ENCODE results near the gene EVPLL. TPM values are rescaled to one million over a fixed set of nuclear protein-coding genes. Genes with fewer than 3 reads are reported as not detected.
"Not testable (repeated sequence)": the region's sequence is repeated elsewhere in the genome, so short reads cannot be mapped to it uniquely, and the experiment has no call there.

Gene EVPLL
- total and polyA plus RNA-seq, 7 experiments from 2014 or later = 0.46 TPM; not detected in 6

DNA sequence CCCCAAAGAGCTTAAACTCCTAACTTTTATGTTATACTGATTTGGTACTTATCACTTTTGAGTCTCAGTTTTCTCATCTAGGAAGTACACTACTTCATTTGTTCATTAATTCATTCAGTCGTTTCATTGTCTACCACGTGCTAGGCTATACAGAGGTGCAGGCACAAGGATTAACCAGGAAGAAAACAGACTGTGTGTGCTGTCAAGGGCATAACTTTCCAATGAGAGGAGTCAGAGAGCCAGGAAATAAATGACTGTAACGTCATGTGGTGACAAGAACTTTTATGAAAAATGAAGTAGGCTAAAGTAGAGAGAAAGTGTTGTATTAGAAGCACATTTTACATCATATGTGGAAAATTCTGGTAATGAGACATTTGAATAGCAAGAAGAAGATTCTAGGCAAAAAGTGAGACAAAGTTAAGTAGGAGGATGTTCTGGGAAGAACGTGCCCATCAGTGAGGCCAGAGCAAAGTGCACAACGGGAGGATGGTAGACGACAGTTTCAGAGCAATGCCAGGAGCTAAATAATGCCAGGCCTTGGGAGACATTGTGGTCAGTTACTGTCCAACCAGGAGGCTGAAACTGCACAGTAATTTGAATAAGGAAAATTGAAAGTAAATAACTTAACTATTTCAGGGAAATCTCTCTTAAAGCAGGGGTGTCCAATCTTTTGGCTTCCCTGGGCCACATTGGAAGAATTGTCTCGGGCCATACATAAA, 24.5 kb downstream of the EVPLL start:
- H3K4me3 Mint-ChIP-seq; POLR2A ChIA-PET; H3K36me3 ChIP-seq (ENCODE audit: control insufficient read depth in 2 of 3, insufficient read depth in 3 of 3, low read length in 3 of 3); H3K36me3 Mint-ChIP-seq; H3K27ac Mint-ChIP-seq; H3K27ac ChIP-seq (ENCODE audit: low read depth, low read length); H3K4me1 ChIP-seq (ENCODE audit: control insufficient read depth in 2 of 2, insufficient read depth in 2 of 2, low read length in 2 of 2); CTCF ChIA-PET; H3K9me3 Mint-ChIP-seq; intact Hi-C loops (cut with micrococcal nuclease); H3K27me3 ChIP-seq (ENCODE audit: control insufficient read depth in 2 of 2, insufficient read depth in 2 of 2, low read length in 2 of 2); DNase-seq; H3K4me3 ChIP-seq (ENCODE audit: low read length); ATAC-seq; H3K9me3 ChIP-seq (ENCODE audit: control insufficient read depth in 2 of 3, low read length in 3 of 3); H3K4me1 Mint-ChIP-seq; H3K27me3 Mint-ChIP-seq: not testable (repeated sequence)

DNA sequence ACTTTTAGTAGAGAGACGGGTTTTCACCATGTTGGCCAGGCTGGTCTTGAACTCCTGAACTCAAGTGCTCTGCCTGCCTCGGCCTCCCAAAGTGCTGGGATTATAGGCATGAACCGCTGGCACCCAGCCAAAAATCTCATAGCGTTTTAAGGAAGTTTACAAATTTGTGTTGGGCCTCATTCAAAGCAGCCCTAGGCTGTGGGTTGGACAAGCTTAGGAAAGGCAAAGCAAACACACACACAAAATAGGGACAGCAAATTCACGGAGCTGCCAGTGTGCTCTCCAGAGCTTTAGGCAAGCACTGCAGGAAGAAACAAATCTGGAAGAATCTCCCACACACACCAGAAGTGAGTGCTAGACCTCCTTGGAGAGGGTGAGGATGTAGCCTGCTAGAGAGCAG, 25.6 kb downstream of the EVPLL start:
- POLR2A ChIA-PET; ATAC-seq; intact Hi-C loops (cut with micrococcal nuclease): not testable (repeated sequence)

DNA sequence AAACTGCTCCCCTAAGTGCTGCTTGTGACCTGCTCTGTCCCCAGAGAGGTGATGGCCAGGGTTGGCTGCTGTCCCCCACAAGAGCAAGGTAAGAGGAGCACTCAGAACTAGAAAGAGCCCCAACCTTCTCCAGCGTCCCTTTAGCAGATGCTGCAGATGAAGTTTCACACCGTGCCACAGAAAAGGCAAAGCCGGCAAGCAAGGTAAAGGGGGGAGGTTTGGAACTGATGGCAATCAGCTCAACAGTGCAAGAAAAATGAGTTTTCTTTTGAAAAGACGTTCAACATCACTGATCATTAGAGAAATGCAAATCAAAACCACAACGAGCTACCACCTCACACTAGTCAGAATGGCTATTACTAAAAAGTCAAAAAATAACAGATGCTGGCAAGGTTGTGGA, 26.0 kb downstream of the EVPLL start:
- H3K27me3 ChIP-seq (ENCODE audit: control insufficient read depth in 2 of 2, insufficient read depth in 2 of 2, low read length in 2 of 2); H3K9me3 ChIP-seq (ENCODE audit: control insufficient read depth in 2 of 3, low read length in 3 of 3); H3K27ac Mint-ChIP-seq; intact Hi-C loops (cut with micrococcal nuclease); H3K4me1 Mint-ChIP-seq; H3K36me3 Mint-ChIP-seq; ATAC-seq; H3K4me3 Mint-ChIP-seq; CTCF ChIA-PET; H3K27ac ChIP-seq (ENCODE audit: low read depth, low read length); POLR2A ChIA-PET; H3K9me3 Mint-ChIP-seq; H3K4me1 ChIP-seq (ENCODE audit: control insufficient read depth in 2 of 2, insufficient read depth in 2 of 2, low read length in 2 of 2); H3K4me3 ChIP-seq (ENCODE audit: low read length); DNase-seq; H3K36me3 ChIP-seq (ENCODE audit: control insufficient read depth in 2 of 3, insufficient read depth in 3 of 3, low read length in 3 of 3); H3K27me3 Mint-ChIP-seq: not testable (repeated sequence)

More for the DNA sequence above, 25.6 kb downstream of the EVPLL start:
- H3K36me3 Mint-ChIP-seq; H3K36me3 ChIP-seq (ENCODE audit: control insufficient read depth in 2 of 3, insufficient read depth in 3 of 3, low read length in 3 of 3); H3K27ac Mint-ChIP-seq; H3K4me1 ChIP-seq (ENCODE audit: control insufficient read depth in 2 of 2, insufficient read depth in 2 of 2, low read length in 2 of 2); H3K4me3 ChIP-seq (ENCODE audit: low read length); H3K4me1 Mint-ChIP-seq; H3K27me3 Mint-ChIP-seq; H3K27me3 ChIP-seq (ENCODE audit: control insufficient read depth in 2 of 2, insufficient read depth in 2 of 2, low read length in 2 of 2); H3K4me3 Mint-ChIP-seq; H3K27ac ChIP-seq (ENCODE audit: low read depth, low read length); DNase-seq; CTCF ChIA-PET; H3K9me3 ChIP-seq (ENCODE audit: control insufficient read depth in 2 of 3, low read length in 3 of 3); H3K9me3 Mint-ChIP-seq: not testable (repeated sequence)

DNA sequence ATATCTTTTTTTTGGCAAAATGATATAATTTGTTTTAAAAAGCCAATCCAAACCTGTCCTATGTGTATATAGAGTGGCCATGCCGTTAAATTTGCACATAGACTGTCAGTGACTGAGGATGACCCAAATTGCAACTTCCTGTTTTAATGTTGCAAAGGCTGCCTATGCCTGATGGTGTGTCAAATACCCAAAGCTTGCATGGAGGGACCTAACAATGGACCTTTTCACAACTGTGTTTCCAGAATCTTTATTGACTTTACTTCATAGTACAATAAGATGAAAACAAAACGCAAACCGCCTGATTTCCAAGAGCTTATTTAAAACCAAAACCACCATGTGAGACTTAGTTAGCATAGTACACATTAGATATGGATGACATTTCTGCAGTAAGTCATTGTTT, 31.3 kb downstream of the EVPLL start:
- H3K27ac ChIP-seq (ENCODE audit: low read depth, low read length); H3K9me3 Mint-ChIP-seq; H3K27me3 ChIP-seq (ENCODE audit: control insufficient read depth in 2 of 2, insufficient read depth in 2 of 2, low read length in 2 of 2); H3K27me3 Mint-ChIP-seq; DNase-seq; H3K4me3 ChIP-seq (ENCODE audit: low read length); H3K36me3 ChIP-seq (ENCODE audit: control insufficient read depth in 2 of 3, insufficient read depth in 3 of 3, low read length in 3 of 3); intact Hi-C loops (cut with micrococcal nuclease); H3K4me1 ChIP-seq (ENCODE audit: control insufficient read depth in 2 of 2, insufficient read depth in 2 of 2, low read length in 2 of 2); CTCF ChIA-PET; H3K36me3 Mint-ChIP-seq; H3K9me3 ChIP-seq (ENCODE audit: control insufficient read depth in 2 of 3, low read length in 3 of 3); ATAC-seq; POLR2A ChIA-PET: not testable (repeated sequence)
- Mint-ChIP-seq H3K4me3 (peak overlapping the region in 4 of 10 donors; percentile 2 to 30 (median 4)), H3K27ac (peak overlapping the region in 8 of 9 donors; percentile 6 to 57 (median 26)), H3K4me1 (peaks cover 13 to 34% (median 27%) of the 10 kb centered on the region in 7 donors)

DNA sequence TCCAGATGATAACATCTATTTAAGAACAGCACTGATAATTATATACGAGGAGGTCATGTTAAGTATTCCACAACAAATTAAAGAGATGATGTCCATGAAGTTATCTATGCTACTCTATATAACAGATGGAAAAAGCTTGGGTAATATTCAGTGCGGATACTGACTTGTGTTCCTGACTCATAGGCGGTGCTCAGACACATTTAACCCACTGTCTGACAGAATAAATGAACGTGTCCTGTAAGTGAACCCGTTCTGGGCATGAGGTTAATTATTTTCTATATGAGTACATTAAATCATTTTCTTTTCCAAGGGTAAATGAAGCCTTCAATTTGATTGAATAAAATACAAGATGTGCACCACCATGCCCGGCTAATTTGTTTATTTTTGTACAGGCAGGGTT, 31.7 kb downstream of the EVPLL start:
- H3K4me3 ChIP-seq (ENCODE audit: low read length); POLR2A ChIA-PET; DNase-seq; H3K36me3 ChIP-seq (ENCODE audit: control insufficient read depth in 2 of 3, insufficient read depth in 3 of 3, low read length in 3 of 3); H3K27ac ChIP-seq (ENCODE audit: low read depth, low read length); ATAC-seq; H3K36me3 Mint-ChIP-seq; intact Hi-C loops (cut with micrococcal nuclease); H3K27me3 ChIP-seq (ENCODE audit: control insufficient read depth in 2 of 2, insufficient read depth in 2 of 2, low read length in 2 of 2); H3K4me1 ChIP-seq (ENCODE audit: control insufficient read depth in 2 of 2, insufficient read depth in 2 of 2, low read length in 2 of 2); CTCF ChIA-PET; H3K9me3 ChIP-seq (ENCODE audit: control insufficient read depth in 2 of 3, low read length in 3 of 3); H3K27me3 Mint-ChIP-seq; H3K9me3 Mint-ChIP-seq: not testable (repeated sequence)
- H3K4me1 Mint-ChIP-seq = peaks cover 13 to 34% (median 27%) of the 10 kb centered on the region in 7 donors
- H3K4me3 Mint-ChIP-seq = peak overlapping the region in 4 of 10 donors; percentile 2 to 47 (median 18)
- peak overlapping the region in 7 of 9 donors; percentile 6 to 79 (median 21) for H3K27ac Mint-ChIP-seq

DNA sequence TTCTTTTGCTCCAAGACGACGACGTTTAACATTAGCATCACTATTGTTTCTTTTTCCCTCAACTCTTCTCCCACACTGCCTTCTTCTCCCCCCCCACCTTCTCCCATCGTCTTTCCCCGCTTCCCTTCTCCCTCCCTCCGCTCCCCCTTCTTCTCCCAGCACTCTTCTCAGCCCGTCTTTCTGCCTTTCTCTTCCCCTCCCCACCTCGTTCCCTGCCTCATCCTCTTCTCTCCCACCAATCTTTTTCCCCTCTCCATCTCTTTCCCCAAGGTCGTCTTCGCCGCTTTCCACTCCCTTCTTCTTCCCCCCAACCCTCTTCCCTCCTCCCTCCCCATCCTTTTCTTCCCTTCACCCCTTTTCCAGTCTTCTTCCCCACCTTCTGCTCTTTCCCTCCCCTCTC, 33.2 kb downstream of the EVPLL start:
- H3K27ac Mint-ChIP-seq = peak overlapping the region in 8 of 9 donors; percentile 56 to 94 (median 74)
- peak overlapping the region; percentile 14 for H3K27ac ChIP-seq (ENCODE audit: low read depth, low read length)
- H3K4me3 Mint-ChIP-seq = peak overlapping the region; percentile 79 to 100 (median 91)
- H3K9me3 ChIP-seq (ENCODE audit: control insufficient read depth in 2 of 3, low read length in 3 of 3); H3K27me3 ChIP-seq (ENCODE audit: control insufficient read depth in 2 of 2, insufficient read depth in 2 of 2, low read length in 2 of 2); H3K36me3 ChIP-seq (ENCODE audit: control insufficient read depth in 2 of 3, insufficient read depth in 3 of 3, low read length in 3 of 3); intact Hi-C loops (cut with micrococcal nuclease); CTCF ChIA-PET; DNase-seq; H3K4me3 ChIP-seq (ENCODE audit: low read length); H3K4me1 ChIP-seq (ENCODE audit: control insufficient read depth in 2 of 2, insufficient read depth in 2 of 2, low read length in 2 of 2); H3K36me3 Mint-ChIP-seq; H3K9me3 Mint-ChIP-seq; POLR2A ChIA-PET; H3K27me3 Mint-ChIP-seq; ATAC-seq: not testable (repeated sequence)
- H3K4me1 Mint-ChIP-seq = peaks cover 13 to 34% (median 27%) of the 10 kb centered on the region in 7 donors

DNA sequence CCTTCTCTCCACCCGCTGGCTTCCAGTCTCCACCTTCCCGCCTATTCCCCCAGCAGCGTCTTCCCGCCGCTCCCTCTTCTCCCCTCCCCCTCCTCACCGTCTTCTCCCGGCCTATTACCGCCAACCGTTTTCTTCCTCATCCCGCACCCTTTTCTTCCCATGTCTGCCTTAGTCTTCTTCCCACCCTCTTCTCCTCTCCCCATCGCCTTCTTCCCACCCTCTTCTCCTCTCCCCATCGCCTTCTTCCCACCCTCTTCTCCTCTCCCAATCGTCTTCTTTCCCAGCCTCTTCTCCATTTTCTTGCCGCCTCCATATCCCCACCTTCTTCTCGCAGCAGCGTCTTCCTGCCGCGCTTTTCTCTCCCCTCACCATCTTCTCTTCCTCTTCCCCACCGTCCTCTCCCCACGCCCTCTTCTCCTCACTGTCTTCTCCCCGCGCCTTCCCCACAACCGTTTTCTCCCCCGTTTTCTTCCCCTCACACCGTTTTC, 33.8 kb downstream of the EVPLL start:
- peak in 7 of 9 donors; percentile 25 to 33 (median 27) for DNase-seq
- intact Hi-C loops (cut with micrococcal nuclease); CTCF ChIA-PET; POLR2A ChIA-PET; H3K27me3 Mint-ChIP-seq; H3K9me3 Mint-ChIP-seq; H3K27me3 ChIP-seq (ENCODE audit: control insufficient read depth in 2 of 2, insufficient read depth in 2 of 2, low read length in 2 of 2); H3K9me3 ChIP-seq (ENCODE audit: control insufficient read depth in 2 of 3, low read length in 3 of 3); H3K36me3 ChIP-seq (ENCODE audit: control insufficient read depth in 2 of 3, insufficient read depth in 3 of 3, low read length in 3 of 3); H3K4me1 ChIP-seq (ENCODE audit: control insufficient read depth in 2 of 2, insufficient read depth in 2 of 2, low read length in 2 of 2); H3K36me3 Mint-ChIP-seq: not testable (repeated sequence)
- peak; percentile 39 for ATAC-seq
- Histone ChIP-seq H3K27ac (ENCODE audit: low read depth, low read length) (peak overlapping the region; percentile 61), H3K4me3 (ENCODE audit: low read length) (peak overlapping the region; percentile 71)
- Mint-ChIP-seq H3K4me1 (peaks cover 13 to 34% (median 27%) of the 10 kb centered on the region in 7 donors), H3K4me3 (peak overlapping the region; percentile 87 to 100 (median 93)), H3K27ac (peak overlapping the region; percentile 79 to 95 (median 92))

Data from naive thymus-derived CD4-positive, alpha-beta T cell (primary cell).